HG02759 (cell line): Measurements from ENCODE around the gene ANKRD17.
"Not testable (repeated sequence)": the region's sequence is repeated elsewhere in the genome, so short reads cannot be mapped to it uniquely, and the experiment has no call there.

Source experiments
- ATAC-seq: cut with Tn5 transposase; IDR thresholded peaks from one replicate; pipeline ENCODE4 v1.9.1; 2021; ENCODE audit warnings: mild to moderate bottlenecking, moderate library complexity; ENCODE audit not compliant: unreplicated experiment

The ANKRD17 gene

GRCh38 chr4:73245955-73246354, 12.6 kb downstream of the ANKRD17 start:
- ATAC-seq = no peak

- no peak for ATAC-seq
Observed at GRCh38 chr4:73244945-73245601, 13.5 kb downstream of the ANKRD17 start.

GRCh38 chr4:73237044-73237443, 21.6 kb downstream of the ANKRD17 start:
- ATAC-seq = no peak

- no peak for ATAC-seq
Observed at GRCh38 chr4:73236151-73236550, 22.4 kb downstream of the ANKRD17 start.

GRCh38 chr4:73234712-73235111, 23.9 kb downstream of the ANKRD17 start:
- no peak for ATAC-seq

GRCh38 chr4:73231518-73232487, 26.8 kb downstream of the ANKRD17 start:
- ATAC-seq = no peak

GRCh38 chr4:73230865-73231517, 27.6 kb downstream of the ANKRD17 start:
- no peak for ATAC-seq

GRCh38 chr4:73228800-73229199, 29.8 kb downstream of the ANKRD17 start:
- not testable (repeated sequence) for ATAC-seq

GRCh38 chr4:73224886-73225285, 33.7 kb downstream of the ANKRD17 start:
- ATAC-seq = no peak

- ATAC-seq = no peak
Observed at GRCh38 chr4:73223258-73223650, 35.3 kb downstream of the ANKRD17 start.

GRCh38 chr4:73222466-73223257, 35.9 kb downstream of the ANKRD17 start:
- ATAC-seq = peak; percentile 98

GRCh38 chr4:73221734-73222133, 36.9 kb downstream of the ANKRD17 start:
- ATAC-seq = no peak

GRCh38 chr4:73220815-73221214, 37.8 kb downstream of the ANKRD17 start:
- ATAC-seq = no peak

GRCh38 chr4:73213916-73214653, 44.5 kb downstream of the ANKRD17 start:
- no peak for ATAC-seq

- no peak for ATAC-seq
Observed at GRCh38 chr4:73212982-73213730, 45.4 kb downstream of the ANKRD17 start.

GRCh38 chr4:73211968-73212367, 46.6 kb downstream of the ANKRD17 start:
- no peak for ATAC-seq

GRCh38 chr4:73208376-73208775, 50.2 kb downstream of the ANKRD17 start:
- no peak for ATAC-seq

- no peak for ATAC-seq
Observed at GRCh38 chr4:73206236-73206635, 52.4 kb downstream of the ANKRD17 start.

GRCh38 chr4:73205482-73205881, 53.1 kb downstream of the ANKRD17 start:
- no peak for ATAC-seq
